ENCODE measurements around the gene PNPLA4. TPM values are rescaled to one million over a fixed set of nuclear protein-coding genes. Genes with fewer than 3 reads are reported as not detected.

PNPLA4 gene, protein sequence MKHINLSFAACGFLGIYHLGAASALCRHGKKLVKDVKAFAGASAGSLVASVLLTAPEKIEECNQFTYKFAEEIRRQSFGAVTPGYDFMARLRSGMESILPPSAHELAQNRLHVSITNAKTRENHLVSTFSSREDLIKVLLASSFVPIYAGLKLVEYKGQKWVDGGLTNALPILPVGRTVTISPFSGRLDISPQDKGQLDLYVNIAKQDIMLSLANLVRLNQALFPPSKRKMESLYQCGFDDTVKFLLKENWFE
- total RNA-seq: 1 to 10 TPM; 2.0 to 9.4 TPM

DNA sequence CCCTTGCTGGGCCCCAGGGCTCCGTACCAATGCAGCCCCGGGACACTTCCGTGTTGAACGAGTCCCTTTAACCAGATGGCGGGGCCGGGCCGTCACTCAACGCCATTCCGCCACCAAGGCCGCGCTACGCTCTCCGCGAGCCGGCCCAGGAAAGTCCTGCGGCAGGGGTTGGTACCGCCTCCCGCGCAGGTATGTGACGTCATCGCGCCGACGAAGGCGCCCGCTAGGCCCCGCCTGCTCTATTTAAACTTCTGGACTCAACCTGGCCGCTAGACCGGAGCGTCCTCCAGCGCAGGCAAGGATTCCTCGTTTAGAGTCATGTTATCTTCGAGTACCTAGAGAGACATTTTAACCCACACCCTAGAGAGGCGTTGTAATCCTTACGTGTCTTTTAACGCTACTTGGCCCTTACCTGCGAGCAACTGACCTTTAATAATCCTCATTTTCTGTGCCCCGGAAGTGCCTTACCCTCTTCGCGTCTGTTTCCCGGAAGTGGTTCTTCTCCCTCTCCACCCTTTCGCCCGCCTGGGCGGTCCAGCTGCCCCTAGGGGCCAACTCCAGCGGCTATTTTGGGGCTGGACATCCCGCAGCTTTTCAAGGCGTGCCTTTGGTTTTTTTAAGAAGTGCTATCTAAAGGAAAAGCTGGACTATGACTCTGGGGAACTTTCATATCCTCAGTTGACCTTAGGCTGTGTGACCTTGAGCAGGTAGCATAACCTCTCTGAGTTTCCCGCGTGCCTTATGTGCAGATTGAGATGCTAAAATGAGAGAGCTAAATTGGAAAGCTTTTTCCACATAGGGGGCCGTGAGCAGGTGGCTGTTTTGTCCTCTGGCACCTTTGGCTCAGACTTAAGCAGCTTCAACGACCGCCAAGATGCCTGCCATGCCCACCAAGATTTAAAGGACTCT is at the start of gene PNPLA4:
PNPLA4 (minus strand) TSS at position 155 of the 909 bp plus-strand sequence. CDS start 1,294 bp downstream, outside the sequence.
- ATAC-seq (peak; percentile 96), DNase-seq (ENCODE audit: low spot score) (peak; percentile 93)
- H3K9me3 Mint-ChIP-seq: peaks cover 5% of the 10 kb centered on the region
- H3K4me3 Mint-ChIP-seq: peak within 1 kb of the TSS; percentile 84
- H3K27me3 Mint-ChIP-seq: peaks cover 5 to 7% of the 10 kb centered on the region in 2 donors
- peak within 1 kb of the TSS; percentile 78 to 87 for H3K27ac Mint-ChIP-seq
- H3K36me3 Mint-ChIP-seq: no peaks in the 10 kb centered on the region
- H3K4me1 Mint-ChIP-seq (ENCODE audit: low read depth in 2 of 2): peaks cover 6 to 9% of the 10 kb centered on the region in 2 donors

DNA sequence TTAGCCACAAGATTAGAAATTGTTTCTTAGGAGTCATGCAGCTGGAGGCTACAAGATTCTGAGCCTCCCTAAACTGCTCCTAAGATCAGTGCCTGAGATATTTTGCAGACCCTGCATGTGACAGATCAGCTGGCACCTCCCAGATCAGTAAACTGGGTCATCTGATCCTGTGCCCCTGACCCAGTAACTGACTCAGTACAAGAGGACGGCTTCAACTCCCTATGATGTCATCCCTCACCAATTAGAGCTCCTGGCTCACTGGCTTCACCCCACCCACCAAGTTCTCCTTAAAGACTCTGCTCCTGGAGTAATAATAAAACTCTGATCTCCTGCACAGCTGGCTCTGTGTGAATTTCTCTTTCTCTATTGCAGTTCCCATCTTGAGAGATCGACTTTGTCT is 45.4 kb upstream of the PNPLA4 start:
- H3K27me3 Mint-ChIP-seq: peaks cover 0 to 2% of the 10 kb centered on the region in 2 donors
- DNase-seq (ENCODE audit: low spot score): no peak
- no peak overlapping the region for H3K27ac Mint-ChIP-seq
- H3K4me3 Mint-ChIP-seq: no peak overlapping the region
- H3K36me3 Mint-ChIP-seq: no peaks in the 10 kb centered on the region
- no peak for ATAC-seq
- H3K4me1 Mint-ChIP-seq (ENCODE audit: low read depth in 2 of 2): no peaks in the 10 kb centered on the region
- H3K9me3 Mint-ChIP-seq: no peaks in the 10 kb centered on the region

DNA sequence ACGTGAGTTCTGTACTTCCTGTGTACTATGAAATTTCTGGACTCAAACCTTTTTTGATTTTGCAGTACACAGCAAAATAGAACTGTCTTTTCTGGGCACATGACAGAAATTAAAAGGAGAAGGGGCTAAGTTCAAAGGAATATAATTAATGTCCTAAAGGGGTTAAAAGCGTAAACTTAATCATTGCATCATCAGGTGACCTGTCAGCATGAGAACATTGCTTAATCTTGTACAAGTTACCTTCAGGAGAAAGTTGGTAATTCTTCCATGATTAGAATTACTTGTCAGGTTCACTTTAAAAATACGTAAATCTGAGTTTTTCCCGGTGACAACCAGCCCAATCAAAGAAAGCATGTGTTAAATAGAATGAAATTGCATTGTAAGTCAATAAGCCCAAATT is 43.2 kb upstream of the PNPLA4 start:
- Mint-ChIP-seq H3K36me3 (no peaks in the 10 kb centered on the region), H3K27me3 (peaks cover 0 to 2% of the 10 kb centered on the region in 2 donors), H3K4me1 (ENCODE audit: low read depth in 2 of 2) (no peaks in the 10 kb centered on the region), H3K27ac (no peak overlapping the region), H3K9me3 (no peaks in the 10 kb centered on the region), H3K4me3 (no peak overlapping the region)
- DNase-seq (ENCODE audit: low spot score): no peak
- no peak for ATAC-seq

DNA sequence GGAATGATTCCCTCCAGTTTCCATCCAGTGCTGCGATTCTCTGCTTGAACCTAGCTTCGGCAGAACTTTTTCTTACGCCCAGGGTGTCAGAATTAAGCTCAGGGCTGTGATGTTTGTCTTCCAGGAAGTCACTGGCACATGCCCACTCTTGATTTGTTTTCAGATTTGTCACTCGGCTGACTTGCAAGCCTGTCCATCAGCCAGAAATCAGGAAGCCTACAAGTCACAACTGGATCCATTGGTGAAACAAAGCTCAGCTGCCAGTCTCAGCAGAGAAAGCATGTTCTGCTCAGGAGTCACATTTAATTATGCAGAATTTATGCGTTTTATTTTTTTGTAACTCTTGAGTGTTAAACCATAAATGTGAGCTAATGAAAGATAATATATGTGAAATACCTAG is 38.2 kb upstream of the PNPLA4 start:
- ATAC-seq (no peak), DNase-seq (ENCODE audit: low spot score) (no peak)
- peaks cover 6 to 8% of the 10 kb centered on the region in 2 donors for H3K27me3 Mint-ChIP-seq
- H3K9me3 Mint-ChIP-seq: no peaks in the 10 kb centered on the region
- H3K27ac Mint-ChIP-seq: no peak overlapping the region
- H3K4me3 Mint-ChIP-seq: no peak overlapping the region
- no peaks in the 10 kb centered on the region for H3K4me1 Mint-ChIP-seq (ENCODE audit: low read depth in 2 of 2)
- H3K36me3 Mint-ChIP-seq: no peaks in the 10 kb centered on the region

DNA sequence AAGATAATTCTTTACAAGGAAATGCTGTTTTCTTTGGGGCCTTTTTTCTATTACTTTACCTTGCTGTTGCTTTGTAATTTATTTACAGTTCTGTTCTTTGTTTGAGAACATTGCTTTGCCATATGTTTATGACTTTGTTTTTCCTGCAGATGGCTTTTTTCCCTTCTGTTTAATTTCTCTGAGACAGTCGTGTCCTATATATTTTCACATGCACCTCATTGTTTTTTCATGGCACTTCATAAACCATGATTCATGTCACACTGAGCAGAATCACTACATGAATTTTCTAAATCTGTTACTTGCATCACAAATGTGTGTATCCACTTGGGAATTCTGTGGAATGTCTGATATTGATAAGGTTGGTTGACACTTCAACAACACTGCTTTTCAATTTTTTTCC is 33.0 kb upstream of the PNPLA4 start:
- no peak overlapping the region for H3K27ac Mint-ChIP-seq
- no peak for ATAC-seq

DNA sequence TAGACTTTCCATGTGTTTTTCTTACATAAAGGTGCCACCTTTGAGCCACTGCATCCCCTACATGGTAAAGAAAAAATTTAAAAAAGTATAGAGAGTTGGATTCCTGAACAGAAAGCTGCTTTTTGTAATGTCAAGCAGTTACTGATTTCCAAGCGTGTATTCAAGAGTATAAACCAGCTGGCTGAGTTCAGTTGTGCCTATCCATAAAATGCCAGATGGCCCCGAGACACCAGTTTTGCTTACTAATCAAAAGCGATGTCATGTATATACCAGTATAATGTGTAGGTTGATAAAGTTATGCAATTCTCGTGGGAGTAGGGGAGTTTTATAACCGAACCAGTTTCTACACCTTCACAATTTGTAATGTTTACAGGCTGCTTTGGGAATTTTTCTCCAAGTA is 26.2 kb upstream of the PNPLA4 start:
- no peak for ATAC-seq
- Mint-ChIP-seq H3K27ac (no peak overlapping the region), H3K27me3 (peaks cover 10 to 15% of the 10 kb centered on the region in 2 donors), H3K4me1 (ENCODE audit: low read depth in 2 of 2) (peaks cover 0 to 4% of the 10 kb centered on the region in 2 donors), H3K36me3 (no peaks in the 10 kb centered on the region), H3K4me3 (no peak overlapping the region), H3K9me3 (no peaks in the 10 kb centered on the region)
- no peak for DNase-seq (ENCODE audit: low spot score)

More for the DNA sequence above, 33.0 kb upstream of the PNPLA4 start:
- no peak overlapping the region for H3K4me3 Mint-ChIP-seq
- no peak for DNase-seq (ENCODE audit: low spot score)
- H3K4me1 Mint-ChIP-seq (ENCODE audit: low read depth in 2 of 2): no peaks in the 10 kb centered on the region
- no peaks in the 10 kb centered on the region for H3K36me3 Mint-ChIP-seq
- no peaks in the 10 kb centered on the region for H3K9me3 Mint-ChIP-seq
- peaks cover 15 to 21% of the 10 kb centered on the region in 2 donors for H3K27me3 Mint-ChIP-seq

DNA sequence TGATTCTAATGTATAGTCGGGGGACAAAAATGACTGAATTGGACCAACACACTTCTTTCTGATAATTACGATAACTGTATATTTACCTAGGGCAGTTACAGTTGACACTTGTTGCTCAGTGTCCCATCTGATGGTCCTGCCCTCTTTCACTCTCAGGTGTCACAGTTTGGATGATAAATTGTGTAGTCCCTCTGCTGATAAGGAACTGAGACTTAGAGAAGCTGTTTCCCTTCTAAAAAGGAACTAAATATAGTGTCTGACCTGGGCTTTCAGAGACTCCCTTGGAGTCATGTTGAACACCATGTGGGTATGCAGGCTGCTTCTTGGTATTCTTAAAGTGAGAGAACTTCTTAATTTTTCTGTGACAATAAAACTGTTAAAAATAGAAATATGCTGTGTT is 23.7 kb upstream of the PNPLA4 start:
- Mint-ChIP-seq H3K9me3 (no peaks in the 10 kb centered on the region), H3K4me3 (no peak overlapping the region), H3K27me3 (peaks cover 13 to 16% of the 10 kb centered on the region in 2 donors), H3K4me1 (ENCODE audit: low read depth in 2 of 2) (peaks cover 0 to 4% of the 10 kb centered on the region in 2 donors), H3K36me3 (no peaks in the 10 kb centered on the region), H3K27ac (no peak overlapping the region)
- no peak for DNase-seq (ENCODE audit: low spot score)
- ATAC-seq: no peak

DNA sequence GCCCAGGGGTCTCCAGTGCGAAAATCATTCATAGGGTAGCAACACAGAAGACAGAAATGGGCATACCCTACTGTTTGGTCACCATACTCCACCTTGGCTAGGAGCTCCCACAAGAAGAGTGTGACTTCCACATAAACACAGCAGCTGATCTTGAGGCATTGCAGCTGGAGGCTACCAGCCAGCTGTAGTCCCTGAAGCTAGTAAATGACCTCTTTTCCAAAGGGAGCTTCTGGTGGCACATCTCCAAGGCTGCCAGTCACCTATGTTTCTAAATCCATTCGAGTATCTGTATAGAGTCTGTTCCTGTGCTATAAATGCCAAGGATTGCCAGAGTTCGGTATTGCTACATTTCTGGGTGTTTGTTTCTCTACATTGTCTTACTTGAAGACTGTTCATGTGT is 21.3 kb upstream of the PNPLA4 start:
- peaks cover 19 to 23% of the 10 kb centered on the region in 2 donors for H3K27me3 Mint-ChIP-seq
- no peaks in the 10 kb centered on the region for H3K36me3 Mint-ChIP-seq
- H3K9me3 Mint-ChIP-seq: no peaks in the 10 kb centered on the region
- no peak overlapping the region for H3K4me3 Mint-ChIP-seq
- no peak for DNase-seq (ENCODE audit: low spot score)
- ATAC-seq: no peak
- H3K27ac Mint-ChIP-seq: no peak overlapping the region
- peaks cover 0 to 4% of the 10 kb centered on the region in 2 donors for H3K4me1 Mint-ChIP-seq (ENCODE audit: low read depth in 2 of 2)

DNA sequence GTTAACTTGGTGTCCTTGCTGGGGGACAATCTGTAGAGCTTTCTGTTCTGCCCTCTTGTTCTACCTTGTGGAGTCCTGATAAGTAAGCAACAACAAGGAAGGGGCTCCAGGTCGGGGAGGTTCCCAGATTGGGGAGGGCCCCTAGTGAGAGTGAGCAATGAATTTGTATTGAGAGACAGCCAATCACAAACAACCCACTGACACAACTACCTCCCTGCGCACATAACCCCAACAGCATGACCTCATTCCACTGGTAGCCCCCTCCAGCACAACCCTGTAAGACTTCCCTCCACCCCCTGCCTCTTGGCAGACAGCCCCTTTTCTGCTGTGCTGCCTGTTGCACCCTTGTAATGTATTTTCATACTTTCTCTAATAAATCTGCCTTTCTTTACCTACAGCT is 19.7 kb upstream of the PNPLA4 start:
- ATAC-seq (no peak), DNase-seq (ENCODE audit: low spot score) (no peak)
- H3K27ac Mint-ChIP-seq: no peak overlapping the region
- H3K36me3 Mint-ChIP-seq: no peaks in the 10 kb centered on the region
- peaks cover 0 to 4% of the 10 kb centered on the region in 2 donors for H3K4me1 Mint-ChIP-seq (ENCODE audit: low read depth in 2 of 2)
- no peaks in the 10 kb centered on the region for H3K9me3 Mint-ChIP-seq
- no peak overlapping the region for H3K4me3 Mint-ChIP-seq
- peaks cover 17 to 23% of the 10 kb centered on the region in 2 donors for H3K27me3 Mint-ChIP-seq

DNA sequence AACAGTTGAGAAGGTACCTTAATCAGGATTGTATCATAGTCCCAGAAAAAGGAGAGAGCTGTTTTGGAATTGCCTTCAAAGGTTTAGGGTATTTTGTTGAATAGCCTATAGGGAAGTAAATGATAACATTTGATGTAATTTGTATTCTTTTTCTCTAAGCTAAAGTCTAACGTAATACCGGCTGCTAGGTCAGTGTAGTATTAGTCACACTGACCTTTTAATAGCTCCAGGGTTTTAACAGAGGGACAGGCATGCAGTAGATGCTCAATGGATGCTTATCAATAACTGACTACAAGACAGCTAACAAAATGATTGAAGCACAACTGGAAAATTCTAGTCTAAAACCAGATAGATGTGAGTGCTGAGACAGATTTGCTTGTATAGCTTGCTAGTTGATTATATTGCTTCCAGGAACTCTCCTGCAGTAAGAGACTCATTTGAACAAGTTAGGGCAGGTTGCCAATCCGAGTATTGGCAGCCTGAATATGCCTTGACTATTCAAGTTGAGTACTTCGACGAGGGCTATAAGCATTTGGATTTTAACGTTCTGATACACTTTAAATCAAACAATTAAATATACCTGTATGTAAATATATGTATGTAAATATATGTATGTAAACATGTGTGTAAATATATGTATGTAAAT is 16.5 kb upstream of the PNPLA4 start:
- Mint-ChIP-seq H3K4me3 (no peak overlapping the region), H3K4me1 (ENCODE audit: low read depth in 2 of 2) (no peaks in the 10 kb centered on the region), H3K9me3 (no peaks in the 10 kb centered on the region), H3K36me3 (no peaks in the 10 kb centered on the region), H3K27me3 (peaks cover 17 to 23% of the 10 kb centered on the region in 2 donors), H3K27ac (no peak overlapping the region)
- no peak for DNase-seq (ENCODE audit: low spot score)
- no peak for ATAC-seq

DNA sequence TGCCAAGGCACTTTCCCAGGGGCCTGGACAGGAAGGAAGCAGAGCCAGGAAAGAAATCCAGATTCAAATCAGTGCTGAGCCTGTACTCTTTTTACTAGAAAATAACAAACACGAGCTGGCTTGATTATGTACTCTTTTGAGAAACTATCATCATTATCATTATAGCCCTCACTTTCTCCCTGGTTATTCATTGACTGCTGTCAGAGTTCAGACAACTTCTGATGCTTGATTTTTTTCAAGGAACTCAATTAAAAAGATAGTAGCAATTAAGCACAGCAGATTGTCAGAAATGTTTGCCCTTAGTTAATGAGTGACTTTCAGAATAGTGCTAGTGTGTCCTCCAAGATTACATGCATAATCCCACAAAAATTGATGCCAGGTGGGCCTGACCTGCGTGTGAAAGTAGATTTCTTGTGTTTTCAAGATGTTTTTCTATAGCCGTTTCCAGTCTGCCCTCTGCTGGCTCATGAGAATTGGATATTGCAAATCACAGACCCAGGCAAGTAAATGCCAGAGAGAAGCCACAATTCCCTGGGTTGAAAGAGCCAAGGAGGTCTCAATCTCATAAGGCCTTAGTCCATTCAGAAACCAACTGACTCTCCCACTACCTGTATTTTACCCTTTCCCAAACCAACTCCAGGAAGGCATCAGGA is 14.3 kb upstream of the PNPLA4 start:
- H3K27ac Mint-ChIP-seq: no peak overlapping the region
- no peak overlapping the region for H3K4me3 Mint-ChIP-seq
- H3K9me3 Mint-ChIP-seq: no peaks in the 10 kb centered on the region
- ATAC-seq: no peak
- H3K36me3 Mint-ChIP-seq: no peaks in the 10 kb centered on the region
- no peaks in the 10 kb centered on the region for H3K4me1 Mint-ChIP-seq (ENCODE audit: low read depth in 2 of 2)
- H3K27me3 Mint-ChIP-seq: peaks cover 13 to 16% of the 10 kb centered on the region in 2 donors
- no peak for DNase-seq (ENCODE audit: low spot score)

DNA sequence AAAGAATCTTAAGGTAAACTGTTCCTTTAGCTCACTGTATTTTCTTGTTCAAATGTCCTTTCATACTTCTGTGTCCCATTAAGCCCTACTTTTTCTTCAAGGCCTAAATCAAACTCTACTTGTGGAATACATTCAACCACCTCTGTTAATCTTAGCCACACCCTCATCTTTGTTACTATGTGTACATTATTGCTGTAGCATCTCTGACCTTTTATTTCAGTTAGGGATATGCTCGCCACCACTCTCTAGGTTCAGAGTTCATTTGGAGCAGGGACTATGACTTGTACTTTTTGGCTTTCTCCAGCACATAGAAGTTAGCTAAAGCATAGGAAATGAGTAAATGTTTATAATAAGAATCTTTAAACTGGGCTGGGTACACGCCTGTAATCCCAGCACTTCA is 6.8 kb upstream of the PNPLA4 start:
- Mint-ChIP-seq H3K27ac (no peak overlapping the region), H3K4me3 (no peak overlapping the region), H3K27me3 (peaks cover 7 to 13% of the 10 kb centered on the region in 2 donors), H3K4me1 (ENCODE audit: low read depth in 2 of 2) (peaks cover 0 to 3% of the 10 kb centered on the region in 2 donors), H3K9me3 (no peaks in the 10 kb centered on the region), H3K36me3 (no peaks in the 10 kb centered on the region)
- no peak for ATAC-seq
- no peak for DNase-seq (ENCODE audit: low spot score)

DNA sequence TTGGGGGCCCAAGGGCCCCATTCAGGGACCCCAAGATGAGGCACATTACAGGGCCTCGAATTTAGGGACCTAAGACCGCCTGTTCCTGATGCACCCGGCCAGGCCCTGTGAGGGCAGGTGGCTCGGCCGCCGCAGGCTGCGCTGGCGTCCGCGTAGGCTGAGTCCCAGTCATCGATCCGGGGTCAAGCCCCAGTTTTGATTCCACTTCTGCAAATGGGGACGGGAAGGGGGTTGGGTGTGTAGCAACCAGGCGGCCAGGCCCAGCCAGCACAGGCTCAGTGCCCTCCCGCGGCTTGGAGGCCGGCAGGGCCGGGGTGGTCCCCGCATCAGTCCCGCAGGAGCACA is 327 bp downstream of the PNPLA4 start:
- Mint-ChIP-seq H3K27ac (peak overlapping the region; percentile 78 to 87), H3K4me1 (ENCODE audit: low read depth in 2 of 2) (peaks cover 6 to 9% of the 10 kb centered on the region in 2 donors), H3K36me3 (no peaks in the 10 kb centered on the region), H3K27me3 (peaks cover 5 to 7% of the 10 kb centered on the region in 2 donors), H3K9me3 (peaks cover 5% of the 10 kb centered on the region), H3K4me3 (peak overlapping the region; percentile 84)
- ATAC-seq (no peak), DNase-seq (ENCODE audit: low spot score) (no peak)
